Measurements from ENCODE around the gene WT1. TPM values are rescaled to one million over a fixed set of nuclear protein-coding genes. Genes with fewer than 3 reads are reported as not detected.

WT1 gene
- polyA plus RNA-seq, 10 donors: 0.07 to 1.3 (median 0.21) TPM; not detected in 5

Other genes starting within 250 kb of the WT1 start
- 100 to 1,000 TPM; 307 to 439 (median 354) TPM for gene EIF3M, start 148.3 kb upstream of the WT1 start, polyA plus RNA-seq (ENCODE audit: insufficient read length in 10 of 10)

Measured in muscle of back (tissue), 10 donors.